A549 (cell line): ENCODE data around the gene ARID5B. TPM values are rescaled to one million over a fixed set of nuclear protein-coding genes. Genes with fewer than 3 reads are reported as not detected.

ENCODE experiments used
- ATAC-seq, 2 experiments: fragments of 200-7000 bp in 1 of 2; fragments of >200 bp in 1 of 2; cut with Nextera tagmentation in 1 of 2; cut with Tn5 transposase in 1 of 2; 3 replicates each; pipeline versions ENCODE4 v1.8.0 to v1.9.1; 2018 to 2020; ENCODE audit warnings: mild to moderate bottlenecking in 1 of 2, moderate library complexity in 1 of 2
- CTCF ChIA-PET: fragments of 300-600 bp; sonication (Branson Sonifier 250); formaldehyde crosslinking; extraction: SDS; loops from one replicate; lab custom pipeline; 2021; ENCODE audit warnings: antibody characterized with exemption, inconsistent platforms; lab: Yijun Ruan, JAX
- POLR2A ChIA-PET: fragments of 350-600 bp; formaldehyde crosslinking; extraction: SDS; loops from one replicate; lab custom pipeline; 2021; ENCODE audit warnings: antibody characterized with exemption, inconsistent platforms; lab: Yijun Ruan, JAX
- DNase-seq, 2 experiments: peaks; one replicate each; pipeline versions ENCODE4 v3.0.0 to v3.0.0-alpha.2; 2011 to 2016; ENCODE audit warnings: low read depth in 1 of 2, low spot score in 1 of 2
- FAIRE-seq: peaks from 2 replicates; lab custom pipeline; 2011; peaks lifted over from hg19 to GRCh38; lab: Jason Lieb, UNC
- H3K27ac ChIP-seq, 2 experiments: fragments of >200 bp; sonication (Bioruptor Twin); formaldehyde crosslinking; 3 replicates each; pipeline ENCODE4 v1.5.1; 2016 to 2017
- H3K4me1 ChIP-seq: fragments of >200 bp; sonication (Bioruptor Twin); formaldehyde crosslinking; 3 replicates; pipeline ENCODE4 v1.6.1; 2016
- H3K4me2 ChIP-seq: fragments of >200 bp; sonication (Bioruptor Twin); formaldehyde crosslinking; 3 replicates; pipeline ENCODE4 v1.6.1; 2016
- H3K4me3 ChIP-seq: fragments of >200 bp; sonication (Bioruptor Twin); formaldehyde crosslinking; 3 replicates; pipeline ENCODE4 v1.5.1; 2016
- H3K9me3 ChIP-seq: fragments of >200 bp; sonication (Bioruptor Twin); formaldehyde crosslinking; 3 replicates; pipeline ENCODE4 v1.6.1; 2016
- BHLHE40 ChIP-seq: IDR thresholded peaks from 2 replicates; pipeline ENCODE4 v1.6.1; 2012; ENCODE audit warnings: low read depth, low read length, inconsistent platforms
- CBX2 ChIP-seq: fragments of 200-600 bp; sonication (generic); IDR thresholded peaks from 2 replicates; pipeline ENCODE4 v1.6.1; 2016; ENCODE audit warnings: low read depth, mild to moderate bottlenecking, borderline replicate concordance
- CBX8 ChIP-seq: fragments of 200-600 bp; sonication (generic); IDR thresholded peaks from 2 replicates; pipeline ENCODE4 v1.6.1; 2016
- CEBPB ChIP-seq, 2 experiments: fragments of >200 bp in 1 of 2; sonication (Bioruptor Twin) in 1 of 2; formaldehyde crosslinking in 1 of 2; IDR thresholded peaks; 2 replicates each; pipeline ENCODE4 v1.6.1; 2012 to 2016
- CHD4 ChIP-seq: fragments of 200-600 bp; sonication (generic); IDR thresholded peaks from 2 replicates; pipeline ENCODE4 v1.6.1; 2016; ENCODE audit warnings: antibody characterized with exemption, mild to moderate bottlenecking, borderline replicate concordance
- EHF ChIP-seq: fragments of 250-450 bp; sonication (Bioruptor Pico); IDR thresholded peaks from 2 replicates; pipeline ENCODE4 v1.5.0; 2020; ENCODE audit warnings: mild to moderate bottlenecking
- ELK1 ChIP-seq: fragments of 150-350 bp; IDR thresholded peaks from 2 replicates; pipeline ENCODE4 v1.6.1; 2014; ENCODE audit warnings: low read depth, mild to moderate bottlenecking, low read length
- FOSL2 ChIP-seq, 2 experiments: fragments of 450-650 bp in 1 of 2; fragments of >200 bp in 1 of 2; sonication (Bioruptor Twin) in 1 of 2; formaldehyde crosslinking; IDR thresholded peaks; 2 replicates each; pipeline versions ENCODE4 v1.5.0 to v1.6.1; 2016 to 2020; ENCODE audit warnings: mild to moderate bottlenecking in 1 of 2, moderate library complexity in 1 of 2
- HDAC2 ChIP-seq: fragments of 200-600 bp; sonication (generic); IDR thresholded peaks from 2 replicates; pipeline ENCODE4 v1.6.1; 2016
- HMGXB4 ChIP-seq: fragments of 250-450 bp; sonication (Bioruptor Pico); IDR thresholded peaks from 2 replicates; pipeline ENCODE4 v1.5.0; 2021; ENCODE audit warnings: mild to moderate bottlenecking, moderate library complexity, borderline replicate concordance
- JUN ChIP-seq, 2 experiments: fragments of >200 bp; sonication (Bioruptor Twin); formaldehyde crosslinking; IDR thresholded peaks; 2 replicates in 1 of 2; 3 replicates in 1 of 2; pipeline ENCODE4 v1.6.1; 2016 to 2017
- JUNB ChIP-seq: fragments of >200 bp; sonication (Bioruptor Twin); formaldehyde crosslinking; IDR thresholded peaks from 2 replicates; pipeline ENCODE4 v1.6.1; 2016
- KDM1A ChIP-seq: fragments of 200-600 bp; sonication (generic); IDR thresholded peaks from 2 replicates; pipeline ENCODE4 v1.6.1; 2016; ENCODE audit warnings: low read depth, mild to moderate bottlenecking
- MAFK ChIP-seq: fragments of 450-650 bp; IDR thresholded peaks from 2 replicates; pipeline ENCODE4 v1.6.1; 2014; ENCODE audit not compliant: partially characterized antibody
- MYC ChIP-seq: IDR thresholded peaks from 2 replicates; pipeline ENCODE4 v1.6.1; 2012; ENCODE audit warnings: mild to moderate bottlenecking, inconsistent platforms, low read length, improper control_type of control experiment, borderline replicate concordance
- NFE2L2 ChIP-seq: fragments of 150-350 bp; conservative IDR thresholded peaks from 2 replicates; pipeline ENCODE4 v1.6.1; 2014; ENCODE audit warnings: low read length
- PBX3 ChIP-seq: IDR thresholded peaks from 2 replicates; pipeline ENCODE4 v1.6.1; 2012
- PHF8 ChIP-seq: fragments of 200-600 bp; sonication (generic); IDR thresholded peaks from 2 replicates; pipeline ENCODE4 v1.6.1; 2016; ENCODE audit warnings: low read depth, mild to moderate bottlenecking, antibody characterized with exemption, moderate library complexity, borderline replicate concordance
- POLR2A ChIP-seq: IDR thresholded peaks from 2 replicates; pipeline ENCODE4 v1.6.1; 2012; ENCODE audit warnings: mild to moderate bottlenecking, low read length
- RAD21 ChIP-seq, 2 experiments: fragments of >200 bp in 1 of 2; sonication (Bioruptor Twin) in 1 of 2; formaldehyde crosslinking in 1 of 2; IDR thresholded peaks in 1 of 2; conservative IDR thresholded peaks in 1 of 2; 2 replicates in 1 of 2; 3 replicates in 1 of 2; pipeline ENCODE4 v1.6.1; 2012 to 2018; ENCODE audit warnings: inconsistent platforms in 1 of 2
- TP53 ChIP-seq: fragments of 250-450 bp; sonication (Bioruptor Pico); IDR thresholded peaks from 2 replicates; pipeline ENCODE4 v1.5.0; 2021; ENCODE audit warnings: mild to moderate bottlenecking, moderate library complexity
- ZC3H11A ChIP-seq: fragments of 450-650 bp; IDR thresholded peaks from 2 replicates; pipeline ENCODE4 v1.6.1; 2014; ENCODE audit warnings: antibody characterized with exemption, mild to moderate bottlenecking
- ZNF302 ChIP-seq: fragments of 250-450 bp; sonication (Bioruptor Pico); IDR thresholded peaks from 2 replicates; pipeline ENCODE4 v1.9.0; 2021; ENCODE audit warnings: inconsistent platforms, mild to moderate bottlenecking, moderate library complexity
- ZSCAN20 ChIP-seq: fragments of 250-450 bp; sonication (Bioruptor Pico); IDR thresholded peaks from 2 replicates; pipeline ENCODE4 v1.8.0; 2022; ENCODE audit warnings: mild to moderate bottlenecking, moderate library complexity
- WGBS: methylation state at CpG from one replicate; pipeline ENCODE4 v1.1.6; 2017; ENCODE audit errors: missing lambda C conversion rate; 5-methylcytosine and 5-hydroxymethylcytosine counted together
- polyA plus RNA-seq, 4 experiments: library from polyadenylated mRNA; depleted of rRNA in 3 of 4; stranded (reverse); fragments of >200 nt; fragmentation: RNase III in 1 of 4; extraction: RNeasy Plus Mini Kit Qiagen cat#74134 plus additional on column Dnase treatment in 1 of 4; gene quantifications; 2 replicates in 3 of 4; 3 replicates in 1 of 4; pipeline ENCODE4 v1.2.3, GENCODE V29; 2011 to 2017
- TF ChIP-seq, protein P1 (sequence below): IDR thresholded peaks from 2 replicates; pipeline ENCODE4 v1.6.1; 2012
- TF ChIP-seq, protein P2 (sequence below): fragments of >200 bp; sonication (Bioruptor Twin); formaldehyde crosslinking; IDR thresholded peaks from 3 replicates; pipeline ENCODE4 v1.6.1; 2016

Gene ARID5B
- polyA plus RNA-seq, 2 of the 4 experiments (the other 2 are of a cell fraction): 0.75 to 1.6 TPM

GRCh38 chr10:61964059-61964709 is 62.7 kb downstream of the ARID5B start:
- WGBS: 55% methylated on average over 3 of the region's 3 CpGs
- H3K4me3 ChIP-seq: no peak overlapping the region
- peaks cover 12% of the 10 kb centered on the region; the same call in 2 of the 3 replicates for H3K4me1 ChIP-seq
- TF ChIP-seq CHD4 (no peak), JUNB (no peak), CEBPB (IDR thresholded peaks at IDR 0.05) (no peak), FOSL2 (IDR thresholded peaks at IDR 0.05) (no peak), FOSL2 (CRISPR knock-in tag; IDR thresholded peaks at IDR 0.05) (no peak), HDAC2 (no peak), RAD21 (conservative IDR thresholded peaks at IDR 0.05 in 1 of 2, IDR thresholded peaks at IDR 0.05 in 1 of 2) (no peak), ZC3H11A (no peak), TP53 (CRISPR knock-in tag) (no peak), CBX2 (no peak), KDM1A (no peak), PBX3 (no peak), MYC (no peak), NFE2L2 (no peak)
- TF ChIP-seq, protein P1, sequence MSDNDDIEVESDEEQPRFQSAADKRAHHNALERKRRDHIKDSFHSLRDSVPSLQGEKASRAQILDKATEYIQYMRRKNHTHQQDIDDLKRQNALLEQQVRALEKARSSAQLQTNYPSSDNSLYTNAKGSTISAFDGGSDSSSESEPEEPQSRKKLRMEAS: no peak
- DNase-seq (no peak), ATAC-seq (no peak), FAIRE-seq (no peak)
- no peak overlapping the region for H3K27ac ChIP-seq
- ChIA-PET CTCF (interaction anchor here (1.3 kb wide), 1 partner anchor 9 kb away, joined by 3 read pairs; no protein-coding TSS in a partner anchor), POLR2A (no interaction called here)
- H3K9me3 ChIP-seq: no peaks in the 10 kb centered on the region; the same call in 2 of the 3 replicates
- H3K4me2 ChIP-seq: 0 out of 3 replicates have a peak overlapping the region, but pooled peaks have one; percentile 38

- Histone ChIP-seq H3K4me1 (peaks cover 12% of the 10 kb centered on the region; the same call in 2 of the 3 replicates), H3K4me3 (no peak overlapping the region), H3K27ac (no peak overlapping the region)
- CTCF ChIA-PET: interaction anchor here (1.3 kb wide), 1 partner anchor 10 kb away, joined by 3 read pairs; no protein-coding TSS in a partner anchor
- WGBS: 66% methylated on average over 7 of the region's 7 CpGs
- FAIRE-seq: no peak
- no peak for ATAC-seq
- no peak for TF ChIP-seq BHLHE40
- no peak for TF ChIP-seq HMGXB4 (CRISPR knock-in tag)
- TF ChIP-seq JUN (IDR thresholded peaks at IDR 0.05): no peak
- no peak for TF ChIP-seq EHF (CRISPR knock-in tag)
- TF ChIP-seq, protein P1: no peak
- TF ChIP-seq MYC: no peak
- no peak for TF ChIP-seq ZNF302 (CRISPR knock-in tag)
- no peak for TF ChIP-seq CBX2
- TF ChIP-seq POLR2A: no peak
- TF ChIP-seq, protein P2, sequence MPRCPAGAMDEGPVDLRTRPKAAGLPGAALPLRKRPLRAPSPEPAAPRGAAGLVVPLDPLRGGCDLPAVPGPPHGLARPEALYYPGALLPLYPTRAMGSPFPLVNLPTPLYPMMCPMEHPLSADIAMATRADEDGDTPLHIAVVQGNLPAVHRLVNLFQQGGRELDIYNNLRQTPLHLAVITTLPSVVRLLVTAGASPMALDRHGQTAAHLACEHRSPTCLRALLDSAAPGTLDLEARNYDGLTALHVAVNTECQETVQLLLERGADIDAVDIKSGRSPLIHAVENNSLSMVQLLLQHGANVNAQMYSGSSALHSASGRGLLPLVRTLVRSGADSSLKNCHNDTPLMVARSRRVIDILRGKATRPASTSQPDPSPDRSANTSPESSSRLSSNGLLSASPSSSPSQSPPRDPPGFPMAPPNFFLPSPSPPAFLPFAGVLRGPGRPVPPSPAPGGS: no peak
- TF ChIP-seq CBX8: no peak
- no peak for TF ChIP-seq CEBPB (IDR thresholded peaks at IDR 0.05)
- no peak for TF ChIP-seq CHD4
- TF ChIP-seq PBX3: no peak
- no peak for TF ChIP-seq ELK1
- no peak for TF ChIP-seq ZSCAN20
- TF ChIP-seq PHF8: no peak
- no peak for TF ChIP-seq MAFK
- TF ChIP-seq, all 56 proteins: peak for 0
- peak overlapping the region; percentile 38; the same call in 2 of the 3 replicates for H3K4me2 ChIP-seq
- POLR2A ChIA-PET: no interaction called here
- no peak for DNase-seq
- no peaks in the 10 kb centered on the region; the same call in 2 of the 3 replicates for H3K9me3 ChIP-seq
Measured at GRCh38 chr10:61964949-61965702, 63.6 kb downstream of the ARID5B start.
